Parathyroid adenoma (tissue), 2 donors: ENCODE results near the gene COL6A6.

Experiments used
- H2AFZ ChIP-seq: fragments of 300-600 bp; sonication (generic); one replicate; pipeline ENCODE4 v1.7.0; 2017; ENCODE audit warnings: antibody characterized with exemption, mild to moderate bottlenecking
- H3K27ac ChIP-seq: fragments of 300-600 bp; sonication (generic); one replicate; pipeline ENCODE4 v1.7.0; 2017
- H3K27me3 ChIP-seq: fragments of 300-600 bp; sonication (generic); one replicate; pipeline ENCODE4 v1.7.0; 2017; ENCODE audit warnings: low read length; ENCODE audit not compliant: control insufficient read depth, insufficient read depth
- H3K36me3 ChIP-seq: fragments of 300-600 bp; sonication (generic); one replicate; pipeline ENCODE4 v1.7.0; 2017; ENCODE audit warnings: low read length; ENCODE audit not compliant: control insufficient read depth, insufficient read depth
- H3K4me1 ChIP-seq: fragments of 300-600 bp; sonication (generic); one replicate; pipeline ENCODE4 v1.7.0; 2017; ENCODE audit warnings: control low read depth
- H3K4me2 ChIP-seq: fragments of 300-600 bp; sonication (generic); one replicate; pipeline ENCODE4 v1.7.0; 2017; ENCODE audit warnings: low read length
- H3K4me3 ChIP-seq: fragments of 300-600 bp; sonication (generic); one replicate; pipeline ENCODE4 v1.7.0; 2017; ENCODE audit warnings: low read depth, low read length
- H3K79me2 ChIP-seq: fragments of 300-600 bp; sonication (generic); one replicate; pipeline ENCODE4 v1.7.0; 2017; ENCODE audit warnings: control low read depth
- H3K9ac ChIP-seq: fragments of 300-600 bp; sonication (generic); one replicate; pipeline ENCODE4 v1.7.0; 2017; ENCODE audit warnings: mild to moderate bottlenecking
- H3K9me3 ChIP-seq: fragments of 300-600 bp; sonication (generic); one replicate; pipeline ENCODE4 v1.7.0; 2017; ENCODE audit warnings: low read length; ENCODE audit not compliant: control insufficient read depth
- TF ChIP-seq, protein P1 (sequence below): fragments of 300-600 bp; sonication (generic); IDR thresholded peaks from one replicate; pipeline ENCODE4 v1.7.0; 2017; ENCODE audit warnings: antibody characterized with exemption, mild to moderate bottlenecking
- donor health status: primary hyperparathyroidism.

The COL6A6 gene

GRCh38 chr3:130558366-130558765, 41.4 kb downstream of the COL6A6 start:
- Histone ChIP-seq H3K4me3 (no peak overlapping the region), H3K27me3 (no peaks in the 10 kb centered on the region), H3K4me2 (no peak overlapping the region), H3K9me3 (no peaks in the 10 kb centered on the region), H2AFZ (no peak overlapping the region), H3K79me2 (peaks cover 27% of the 10 kb centered on the region), H3K36me3 (no peaks in the 10 kb centered on the region), H3K27ac (no peak overlapping the region), H3K9ac (no peak overlapping the region), H3K4me1 (peaks cover 23% of the 10 kb centered on the region)
- TF ChIP-seq, protein P1, sequence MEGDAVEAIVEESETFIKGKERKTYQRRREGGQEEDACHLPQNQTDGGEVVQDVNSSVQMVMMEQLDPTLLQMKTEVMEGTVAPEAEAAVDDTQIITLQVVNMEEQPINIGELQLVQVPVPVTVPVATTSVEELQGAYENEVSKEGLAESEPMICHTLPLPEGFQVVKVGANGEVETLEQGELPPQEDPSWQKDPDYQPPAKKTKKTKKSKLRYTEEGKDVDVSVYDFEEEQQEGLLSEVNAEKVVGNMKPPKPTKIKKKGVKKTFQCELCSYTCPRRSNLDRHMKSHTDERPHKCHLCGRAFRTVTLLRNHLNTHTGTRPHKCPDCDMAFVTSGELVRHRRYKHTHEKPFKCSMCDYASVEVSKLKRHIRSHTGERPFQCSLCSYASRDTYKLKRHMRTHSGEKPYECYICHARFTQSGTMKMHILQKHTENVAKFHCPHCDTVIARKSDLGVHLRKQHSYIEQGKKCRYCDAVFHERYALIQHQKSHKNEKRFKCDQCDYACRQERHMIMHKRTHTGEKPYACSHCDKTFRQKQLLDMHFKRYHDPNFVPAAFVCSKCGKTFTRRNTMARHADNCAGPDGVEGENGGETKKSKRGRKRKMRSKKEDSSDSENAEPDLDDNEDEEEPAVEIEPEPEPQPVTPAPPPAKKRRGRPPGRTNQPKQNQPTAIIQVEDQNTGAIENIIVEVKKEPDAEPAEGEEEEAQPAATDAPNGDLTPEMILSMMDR, result no peak

GRCh38 chr3:130565224-130565623, 48.2 kb downstream of the COL6A6 start:
- H3K4me1 ChIP-seq, result peaks cover 2% of the 10 kb centered on the region
- H3K36me3 ChIP-seq, result no peaks in the 10 kb centered on the region
- no peaks in the 10 kb centered on the region for H3K27me3 ChIP-seq
- H3K27ac ChIP-seq, result no peak overlapping the region
- H3K79me2 ChIP-seq, result peaks cover 10% of the 10 kb centered on the region
- H3K4me3 ChIP-seq, result no peak overlapping the region
- no peak overlapping the region for H3K9ac ChIP-seq
- no peaks in the 10 kb centered on the region for H3K9me3 ChIP-seq
- no peak overlapping the region for H2AFZ ChIP-seq
- no peak overlapping the region for H3K4me2 ChIP-seq
- TF ChIP-seq, protein P1, result no peak
